HEK293T (cell line): ENCODE results near the gene SPOCD1.

Experiments used
- BHLHE40 ChIP-seq: fragments of 450-650 bp; IDR thresholded peaks from 2 replicates; pipeline ENCODE4 v1.6.1; 2016; ENCODE audit warnings: mild to moderate bottlenecking, moderate library complexity, borderline replicate concordance
- CTBP1 ChIP-seq: fragments of 450-650 bp; IDR thresholded peaks from 2 replicates; pipeline ENCODE4 v1.6.1; 2016; ENCODE audit warnings: borderline replicate concordance
- ELF4 ChIP-seq: fragments of 450-650 bp; IDR thresholded peaks from 2 replicates; pipeline ENCODE4 v1.6.1; 2017; ENCODE audit warnings: antibody characterized with exemption
- FOXA1 ChIP-seq: fragments of 450-650 bp; IDR thresholded peaks from 2 replicates; pipeline ENCODE4 v1.6.1; 2016; ENCODE audit warnings: mild to moderate bottlenecking
- FOXM1 ChIP-seq: fragments of 450-650 bp; IDR thresholded peaks from 2 replicates; pipeline ENCODE4 v1.6.1; 2017; ENCODE audit warnings: mild to moderate bottlenecking, borderline replicate concordance
- SP1 ChIP-seq: fragments of 450-650 bp; IDR thresholded peaks from 2 replicates; pipeline ENCODE4 v1.6.1; 2017
- ZNF384 ChIP-seq: fragments of 450-650 bp; IDR thresholded peaks from 2 replicates; pipeline ENCODE4 v1.6.1; 2016
- TF ChIP-seq, protein P1 (sequence below): fragments of 450-650 bp; IDR thresholded peaks from 2 replicates; pipeline ENCODE4 v1.6.1; 2016

GRCh38 chr1:31811605-31812004 lies 4.2 kb downstream of the SPOCD1 start:
- TF ChIP-seq BHLHE40 (no peak), FOXM1 (no peak), SP1 (no peak), ZNF384 (no peak), FOXA1 (no peak), ELF4 (no peak), CTBP1 (no peak)
- TF ChIP-seq, protein P1, sequence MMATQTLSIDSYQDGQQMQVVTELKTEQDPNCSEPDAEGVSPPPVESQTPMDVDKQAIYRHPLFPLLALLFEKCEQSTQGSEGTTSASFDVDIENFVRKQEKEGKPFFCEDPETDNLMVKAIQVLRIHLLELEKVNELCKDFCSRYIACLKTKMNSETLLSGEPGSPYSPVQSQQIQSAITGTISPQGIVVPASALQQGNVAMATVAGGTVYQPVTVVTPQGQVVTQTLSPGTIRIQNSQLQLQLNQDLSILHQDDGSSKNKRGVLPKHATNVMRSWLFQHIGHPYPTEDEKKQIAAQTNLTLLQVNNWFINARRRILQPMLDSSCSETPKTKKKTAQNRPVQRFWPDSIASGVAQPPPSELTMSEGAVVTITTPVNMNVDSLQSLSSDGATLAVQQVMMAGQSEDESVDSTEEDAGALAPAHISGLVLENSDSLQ: no peak
